ENCODE data around the gene GPER1.

GRCh38 chr7:1074593-1075431 lies 13.1 kb upstream of the GPER1 start:
- TF ChIP-seq GATA2 (IDR thresholded peaks at IDR 0.05; ENCODE audit: low read depth, low read length) (no peak), GATA3 (IDR thresholded peaks at IDR 0.05; ENCODE audit: low read depth, low read length) (no peak)

All from SH-SY5Y (cell line).